Islet precursor cell (in vitro differentiated cells): ENCODE measurements around the gene OR5B21.
A peak's percentile ranks its signal among the peaks of the same experiment; 100 is the strongest.

Source experiments
- DNase-seq: peaks from one replicate; pipeline ENCODE4 v3.0.0-alpha.2; 2018

Gene OR5B21

GRCh38 chr11:58508005-58508404 is at the start of gene OR5B21:
TSS of gene OR5B21 (minus strand) at chr11:58508105. CDS start at chr11:58508105, 0 bp downstream.
- no peak for DNase-seq

DNA sequence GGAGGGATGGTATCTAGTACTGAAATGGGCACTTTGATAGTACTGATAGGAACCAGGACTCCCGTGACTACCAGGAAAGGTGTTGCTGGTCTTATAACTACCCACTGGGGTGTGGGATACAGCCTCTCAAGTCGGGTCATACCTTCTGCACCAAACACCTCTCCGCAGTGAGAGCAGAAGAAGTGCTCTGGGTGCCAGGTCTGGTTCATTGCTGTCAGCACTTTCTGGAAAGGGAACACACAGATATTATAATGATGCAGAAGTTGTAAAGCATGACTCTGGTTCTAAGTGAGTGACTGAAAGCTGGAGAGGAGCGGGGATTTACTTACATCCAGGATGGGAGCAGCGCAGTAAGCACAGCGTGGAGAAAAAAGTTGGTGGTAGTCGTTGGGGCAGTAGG is 41.7 kb upstream of the OR5B21 start:
- no peak for DNase-seq

DNA sequence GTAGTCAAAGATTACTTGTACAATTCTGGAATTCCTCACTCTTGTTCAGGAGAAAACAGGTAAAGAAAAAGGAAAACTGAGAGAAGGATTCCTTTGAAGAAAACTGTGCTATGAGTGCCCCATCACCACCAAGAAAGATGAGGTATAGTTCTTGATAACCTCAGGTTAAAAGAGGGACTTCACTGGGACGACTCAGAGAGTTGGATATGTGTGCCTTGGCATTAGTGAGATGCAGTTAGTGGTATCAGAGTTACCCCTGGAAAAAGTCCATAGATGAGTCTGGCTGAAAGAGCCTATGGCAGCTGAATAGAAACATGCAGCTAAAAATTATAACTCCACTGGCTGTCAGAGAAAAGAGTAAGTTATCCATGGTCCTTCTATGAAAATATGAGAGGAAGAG is 38.9 kb upstream of the OR5B21 start:
- no peak for DNase-seq

DNA sequence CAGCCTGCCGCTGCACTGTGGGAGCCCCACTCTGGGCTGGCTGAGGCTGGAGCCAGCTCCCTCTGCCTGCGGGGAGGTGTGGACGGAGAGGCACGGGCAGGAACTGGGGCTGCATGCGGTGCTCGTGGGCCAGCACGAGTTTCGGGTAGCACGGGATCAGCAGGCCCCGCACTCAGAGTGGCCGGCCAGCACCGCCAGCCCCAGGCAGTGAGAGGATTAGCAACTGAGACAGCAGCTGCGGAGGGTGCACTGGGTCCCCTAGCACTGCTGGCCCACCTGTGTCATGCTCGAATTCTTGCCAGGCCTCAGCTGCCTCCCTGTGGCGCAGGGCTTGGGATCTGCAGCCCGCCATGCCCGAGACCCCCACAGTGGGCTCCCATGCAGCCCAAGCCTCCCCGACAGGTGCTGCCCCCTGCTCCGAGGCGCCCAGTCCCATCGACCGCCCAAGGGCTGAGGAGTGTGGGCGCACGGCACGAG is 24.0 kb upstream of the OR5B21 start:
- DNase-seq: no peak

- DNase-seq: no peak
These were observed 22.3 kb upstream of the OR5B21 start for GRCh38 chr11:58530236-58530635.

- no peak for DNase-seq
These were observed 19.5 kb upstream of the OR5B21 start for GRCh38 chr11:58527429-58527828.

GRCh38 chr11:58526721-58527120 is 18.8 kb upstream of the OR5B21 start:
- no peak for DNase-seq

DNA sequence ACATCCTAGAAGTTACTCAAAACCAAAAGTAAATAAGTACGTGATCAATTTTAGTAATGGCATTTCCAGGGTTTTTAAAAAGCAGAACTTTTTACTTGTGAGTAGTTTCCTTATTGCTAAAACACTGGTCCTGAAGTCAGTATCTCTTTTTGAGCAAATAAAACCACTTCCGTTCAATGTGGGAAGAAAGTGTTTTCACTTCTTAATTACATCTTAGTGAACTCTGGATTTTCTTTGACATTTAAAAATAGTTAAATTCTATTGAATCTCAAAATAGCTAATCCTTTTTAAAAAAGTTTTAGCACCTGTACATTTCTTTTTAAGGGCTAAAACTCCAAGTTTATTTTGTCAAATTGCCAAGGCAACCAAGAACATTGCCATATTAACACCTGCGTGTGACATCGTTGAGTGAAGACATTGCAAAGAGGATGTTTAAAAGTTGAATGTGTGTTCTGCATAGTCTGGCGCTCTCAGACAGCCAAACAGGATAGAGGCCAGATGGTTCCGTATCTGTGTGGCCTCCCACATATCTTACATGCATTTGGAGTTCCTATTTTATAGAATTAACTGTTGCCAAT is 17.2 kb upstream of the OR5B21 start:
- no peak for DNase-seq

DNA sequence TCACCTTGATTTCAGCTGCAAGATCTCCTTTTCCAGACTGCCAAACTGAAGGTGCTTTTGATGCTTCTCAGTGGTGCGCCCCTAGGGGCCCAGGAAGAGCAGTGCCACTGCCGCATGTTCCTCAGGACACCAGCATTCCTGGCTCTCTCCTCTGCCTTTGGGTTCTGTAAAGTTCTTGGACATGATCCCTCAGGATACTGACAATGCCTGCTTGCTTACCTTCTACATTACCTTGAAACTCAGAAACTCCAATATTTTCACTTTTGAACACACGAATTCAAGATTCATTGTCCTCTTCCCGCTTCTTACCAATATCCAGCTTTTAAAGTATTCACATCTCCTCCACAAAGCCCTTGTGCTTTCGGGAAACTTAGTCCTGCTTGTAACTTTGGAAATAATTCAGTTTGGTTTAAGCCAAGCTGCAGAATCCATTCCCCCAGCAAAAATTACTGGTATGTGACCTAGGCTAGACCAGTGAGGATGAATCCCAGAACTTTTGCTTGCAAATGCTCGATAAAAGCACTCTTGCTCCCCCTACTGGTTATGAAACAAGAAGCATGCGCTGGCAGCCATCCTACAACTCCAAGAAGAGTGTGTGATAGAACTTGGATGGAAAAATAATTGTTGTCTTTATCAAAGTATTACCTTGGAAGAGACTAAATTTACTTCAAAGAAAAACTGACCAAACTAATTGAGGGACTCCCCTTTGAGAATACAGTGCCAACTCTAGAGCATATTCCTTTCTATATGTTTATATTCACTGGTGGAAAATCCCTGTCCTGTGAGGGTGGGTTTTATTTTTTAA is 16.5 kb upstream of the OR5B21 start:
- peak; percentile 83 for DNase-seq

DNA sequence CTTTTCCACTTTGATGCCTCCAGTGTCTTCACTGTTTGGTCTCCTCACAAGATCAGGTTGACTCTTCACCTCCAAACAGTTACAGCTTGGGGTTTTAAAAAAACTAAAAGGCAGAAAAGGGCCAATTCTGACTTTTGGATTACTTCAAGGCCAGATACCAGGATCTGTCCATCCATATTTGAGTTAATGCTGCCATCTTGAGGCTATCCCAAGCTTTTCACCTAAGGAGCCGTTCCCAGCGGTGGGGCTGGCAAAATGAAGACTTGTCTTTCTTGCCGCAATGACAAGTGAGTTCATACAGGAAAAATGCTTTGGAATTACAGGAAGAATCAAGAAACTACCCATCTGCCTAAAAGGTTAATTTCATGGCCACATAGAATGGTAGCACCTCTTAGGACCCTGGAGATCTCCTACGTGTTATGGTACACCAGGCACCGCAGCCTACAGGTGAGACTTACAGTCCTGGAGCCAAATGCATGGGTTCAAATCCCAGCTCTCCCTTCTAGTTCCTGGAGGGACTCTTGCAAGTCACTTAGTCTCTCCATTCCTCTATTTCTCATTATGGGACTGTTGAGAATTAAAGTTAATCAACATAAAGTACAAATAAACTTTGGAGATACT is 6.0 kb upstream of the OR5B21 start:
- DNase-seq: peak; percentile 80

DNA sequence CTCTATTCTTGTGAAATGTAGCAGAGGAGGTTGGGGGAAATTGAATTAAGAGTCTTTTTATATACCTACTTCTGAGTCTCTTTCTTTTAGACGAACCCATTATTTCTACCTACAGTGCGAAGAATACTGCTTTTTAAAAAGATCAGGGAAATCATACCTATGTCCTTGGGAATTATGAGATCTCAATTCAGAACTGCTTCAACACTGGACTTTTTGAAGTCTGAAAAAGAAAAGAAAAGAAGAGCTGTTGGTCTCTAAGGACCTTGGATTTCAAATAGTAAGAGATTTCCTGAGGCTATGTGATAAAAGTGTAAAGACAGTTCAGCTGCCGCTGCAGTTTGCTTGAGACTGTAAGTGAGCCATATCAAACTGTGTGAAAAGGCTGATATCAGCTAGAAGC is 3.7 kb upstream of the OR5B21 start:
- no peak for DNase-seq

DNA sequence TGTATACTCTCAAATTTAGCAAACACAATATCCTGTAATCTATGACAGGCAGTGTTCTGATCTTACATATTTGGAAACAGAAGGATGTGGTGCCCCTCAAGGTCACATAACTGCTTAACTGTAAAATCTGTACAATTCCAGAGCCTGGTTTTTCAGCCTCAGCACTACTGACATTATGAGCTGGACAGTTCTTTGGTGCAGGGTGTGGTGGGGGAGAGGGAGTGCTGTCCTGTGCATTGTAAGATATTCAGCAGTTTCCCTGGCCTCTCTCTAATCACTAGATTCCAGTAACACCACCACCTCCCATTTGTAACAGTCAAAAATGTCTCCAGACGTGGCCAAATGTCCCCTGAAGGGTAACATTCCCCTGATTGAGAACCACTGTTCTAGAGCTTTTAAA is 1.8 kb upstream of the OR5B21 start:
- no peak for DNase-seq

DNA sequence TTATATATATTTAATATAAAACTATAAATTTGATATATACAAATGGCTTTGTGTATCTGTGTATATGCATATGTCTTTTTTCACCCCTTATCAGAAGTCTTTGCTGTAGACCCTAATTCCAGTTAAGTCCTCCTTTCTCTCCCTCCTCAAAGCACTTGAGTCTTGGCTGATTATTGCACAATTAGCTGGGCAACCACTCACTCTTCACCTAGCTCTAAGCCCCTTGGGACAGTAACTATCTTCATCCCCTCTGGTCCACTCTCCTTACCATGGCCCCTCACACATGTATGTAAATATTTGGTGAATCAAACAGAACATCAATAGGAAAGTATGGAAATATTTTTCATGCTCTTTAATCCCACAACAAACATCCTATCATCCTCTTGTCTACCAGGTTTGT is 909 bp upstream of the OR5B21 start:
- DNase-seq: no peak

DNA sequence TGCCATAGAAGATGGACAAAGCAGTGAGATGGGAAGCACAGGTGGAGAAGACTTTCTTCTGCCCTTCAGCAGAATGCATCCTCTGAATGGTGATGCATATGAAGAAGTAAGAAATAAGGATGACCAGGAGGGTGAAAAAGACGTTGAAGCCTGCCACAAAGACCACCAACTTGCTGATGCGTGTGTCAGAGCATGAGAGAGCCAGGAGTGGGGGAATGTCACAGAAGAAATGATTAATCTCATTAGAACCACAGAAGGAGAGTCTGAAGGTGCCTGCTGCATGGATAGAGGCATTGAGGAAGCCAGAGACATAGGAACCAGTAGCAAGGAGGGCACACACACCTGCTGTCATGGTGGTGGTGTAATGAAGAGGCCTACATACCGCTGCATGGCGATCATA is 550 bp downstream of the OR5B21 start:
- DNase-seq: no peak

DNA sequence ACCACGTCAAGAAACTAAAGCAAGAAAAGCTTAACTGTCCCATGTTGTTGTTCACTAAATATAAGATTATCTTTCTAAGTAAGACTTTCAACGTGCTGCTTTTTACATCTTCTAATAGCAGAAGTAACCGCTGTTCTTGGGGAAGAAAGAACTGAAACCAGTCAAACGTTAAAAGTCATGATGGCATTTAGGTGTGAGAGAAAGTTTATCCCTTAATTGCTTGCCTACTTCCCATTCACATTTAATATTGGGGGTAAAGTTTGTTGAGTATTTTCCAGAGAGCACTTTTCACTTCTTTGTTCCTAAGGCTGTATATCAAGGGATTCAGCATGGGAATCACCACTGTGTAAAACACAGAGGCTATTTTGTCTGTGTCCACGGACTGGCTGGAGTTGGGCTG is 970 bp downstream of the OR5B21 start:
- DNase-seq: no peak

DNA sequence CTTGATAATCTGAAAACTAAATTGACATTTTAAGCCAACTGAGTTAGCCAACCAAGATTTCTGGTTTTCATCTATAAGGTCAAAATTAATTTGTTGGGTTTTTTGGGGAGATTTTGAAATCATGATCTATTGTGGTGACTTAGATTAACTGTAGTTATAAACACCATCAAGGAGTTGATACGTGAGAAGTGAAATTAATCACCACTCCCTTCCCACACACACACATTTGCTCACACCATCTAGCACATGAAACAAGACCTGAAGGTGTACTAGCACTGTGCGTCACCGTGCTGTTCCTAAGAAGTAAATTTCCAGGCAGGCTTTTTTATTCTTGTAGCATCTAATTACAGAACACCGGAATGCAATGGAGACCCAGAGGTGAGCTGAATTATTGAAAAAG is 2.1 kb downstream of the OR5B21 start:
- DNase-seq: no peak

GRCh38 chr11:58504232-58504631 is 3.7 kb downstream of the OR5B21 start:
- DNase-seq: no peak

DNA sequence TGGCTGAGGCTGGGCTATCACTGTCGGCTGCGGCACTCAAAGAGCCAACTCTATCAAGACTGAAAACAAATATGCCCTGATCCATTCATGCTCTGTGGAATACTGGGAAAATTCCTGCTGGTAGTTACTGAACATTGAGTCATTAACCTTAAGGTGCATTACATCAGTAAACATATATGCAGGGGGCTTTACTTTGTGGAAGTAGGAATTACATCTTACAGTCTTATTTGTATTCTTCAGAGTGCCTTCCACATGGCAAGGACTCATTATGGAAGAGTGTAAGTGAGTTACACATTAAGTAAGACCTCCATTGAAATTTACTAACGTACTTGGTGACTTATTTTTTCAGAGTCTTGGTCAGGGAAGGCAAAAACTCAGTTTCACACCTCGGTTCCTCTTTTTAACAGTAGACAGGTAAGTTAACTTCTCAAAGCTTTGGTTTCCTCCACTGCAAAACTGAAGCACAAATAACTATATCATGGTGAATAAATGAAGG is 4.5 kb downstream of the OR5B21 start:
- no peak for DNase-seq

DNA sequence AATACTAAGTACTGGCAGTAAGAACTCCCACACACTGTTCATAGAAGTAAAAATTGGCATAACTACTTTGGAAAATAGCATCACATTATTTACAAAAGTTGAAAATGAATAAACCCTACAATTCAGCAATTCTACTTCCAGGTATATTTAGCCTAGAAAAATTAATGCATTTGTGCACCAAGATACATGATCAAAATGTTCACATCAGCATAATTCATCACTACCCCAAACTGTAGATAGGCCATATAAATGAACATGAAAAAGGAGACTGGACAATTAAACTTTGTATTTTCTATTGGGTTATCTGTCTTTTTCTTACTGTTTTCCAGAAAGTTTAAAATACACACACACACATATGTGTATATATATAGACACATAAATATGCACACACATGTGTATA is 5.9 kb downstream of the OR5B21 start:
- no peak for DNase-seq

GRCh38 chr11:58498464-58498863 is 9.4 kb downstream of the OR5B21 start:
- no peak for DNase-seq

- DNase-seq: no peak
These were observed 10.0 kb downstream of the OR5B21 start for GRCh38 chr11:58497951-58498350.

GRCh38 chr11:58495906-58496305 is 12.0 kb downstream of the OR5B21 start:
- no peak for DNase-seq

DNA sequence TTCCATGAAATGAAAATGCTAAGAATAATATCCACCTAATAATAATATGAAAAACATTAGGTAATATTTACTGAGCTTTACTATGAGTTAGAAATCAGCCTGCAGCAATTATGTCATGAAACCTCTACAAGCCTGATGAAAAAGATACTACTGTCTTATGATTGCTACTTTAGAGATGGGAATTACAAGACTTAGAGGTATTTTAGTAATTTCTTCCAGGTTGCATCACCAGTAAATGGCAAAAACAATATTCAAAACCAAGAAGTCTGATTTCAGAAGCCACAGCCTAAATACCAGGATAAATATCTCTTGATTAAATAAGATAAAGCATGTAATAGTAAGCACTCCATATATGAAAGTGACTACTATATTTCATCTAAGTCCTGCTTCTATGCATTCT is 13.8 kb downstream of the OR5B21 start:
- DNase-seq: no peak

DNA sequence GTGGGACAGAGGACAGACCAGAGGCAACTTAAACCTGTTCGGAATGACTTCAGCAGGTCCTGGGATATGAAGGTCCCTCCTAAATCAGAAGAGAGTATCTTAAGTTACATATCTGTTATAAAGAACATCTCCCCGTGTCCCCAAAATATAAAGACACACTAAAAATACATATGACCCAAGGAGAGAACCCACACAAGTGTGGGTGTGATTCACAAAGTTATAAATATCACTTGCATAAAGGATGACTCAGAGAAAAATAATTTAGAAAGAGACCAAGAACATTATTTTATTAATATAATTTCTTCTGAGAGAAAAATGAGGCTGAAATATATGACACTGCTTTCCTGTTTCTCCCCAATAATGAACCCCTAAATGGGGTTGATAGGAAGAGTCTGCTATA is 14.2 kb downstream of the OR5B21 start:
- DNase-seq: no peak
